Neural progenitor cell (in vitro differentiated cells): ENCODE measurements around the gene CSF3R. TPM values are rescaled to one million over a fixed set of nuclear protein-coding genes. Genes with fewer than 3 reads are reported as not detected.
"Not testable (repeated sequence)": the region's sequence is repeated elsewhere in the genome, so short reads cannot be mapped to it uniquely, and the experiment has no call there.

Experiments
- DNase-seq: peaks from one replicate; pipeline ENCODE4 v3.0.0-alpha.2; 2016; ENCODE audit warnings: low spot score
- H2AFZ ChIP-seq: fragments of 200-600 bp; sonication (generic); replicated peaks from 2 replicates; pipeline ENCODE4 v1.6.1; 2016; ENCODE audit warnings: antibody characterized with exemption
- H3F3A ChIP-seq: fragments of 200-600 bp; sonication (generic); 2 replicates; pipeline ENCODE4 v1.6.1; 2016; ENCODE audit warnings: antibody characterized with exemption, low read depth
- H3K27ac ChIP-seq: fragments of 200-600 bp; sonication (generic); 2 replicates; pipeline ENCODE4 v1.5.1; 2016; ENCODE audit warnings: mild to moderate bottlenecking
- H3K27me3 ChIP-seq: fragments of 200-600 bp; sonication (generic); 2 replicates; pipeline ENCODE4 v1.6.1; 2016; ENCODE audit warnings: mild to moderate bottlenecking, moderate library complexity
- H3K36me3 ChIP-seq: fragments of 200-600 bp; sonication (generic); 2 replicates; pipeline ENCODE4 v1.5.1; 2016
- H3K4me1 ChIP-seq: fragments of 200-600 bp; sonication (generic); 2 replicates; pipeline ENCODE4 v1.6.1; 2016; ENCODE audit warnings: mixed run types
- H3K4me2 ChIP-seq: fragments of 200-600 bp; sonication (generic); 2 replicates; pipeline ENCODE4 v1.6.1; 2016
- H3K4me3 ChIP-seq: fragments of 200-600 bp; sonication (generic); 2 replicates; pipeline ENCODE4 v1.5.1; 2016
- H3K79me2 ChIP-seq: fragments of 200-600 bp; sonication (generic); 2 replicates; pipeline ENCODE4 v1.6.1; 2016; ENCODE audit warnings: low read depth
- H3K9ac ChIP-seq: fragments of 200-600 bp; sonication (generic); 2 replicates; pipeline ENCODE4 v1.6.1; 2016
- H3K9me3 ChIP-seq: fragments of 200-600 bp; sonication (generic); 2 replicates; pipeline ENCODE4 v1.5.1; 2016; ENCODE audit warnings: low read depth
- H4K20me1 ChIP-seq: fragments of 200-600 bp; sonication (generic); 2 replicates; pipeline ENCODE4 v1.6.1; 2016; ENCODE audit warnings: low read depth
- H3K27ac Mint-ChIP-seq: 3 replicates; pipeline ENCODE4 v1.8.0; 2021; ENCODE audit warnings: mixed read lengths
- H3K27me3 Mint-ChIP-seq: 2 replicates; pipeline ENCODE4 v1.8.0; 2022; ENCODE audit warnings: low read depth, mild to moderate bottlenecking, inconsistent platforms, moderate library complexity, mixed read lengths; ENCODE audit not compliant: insufficient read depth
- H3K36me3 Mint-ChIP-seq: 3 replicates; pipeline ENCODE4 v1.8.0; 2021; ENCODE audit warnings: mixed read lengths
- H3K4me1 Mint-ChIP-seq: 3 replicates; pipeline ENCODE4 v1.8.0; 2021; ENCODE audit warnings: mixed read lengths
- H3K4me3 Mint-ChIP-seq: 3 replicates; pipeline ENCODE4 v1.8.0; 2021; ENCODE audit warnings: mild to moderate bottlenecking, moderate library complexity, mixed read lengths
- H3K9me3 Mint-ChIP-seq: 3 replicates; pipeline ENCODE4 v1.8.0; 2020; ENCODE audit warnings: mixed read lengths
- CTCF ChIP-seq: fragments of 200-600 bp; sonication (generic); IDR thresholded peaks from 2 replicates; pipeline ENCODE4 v1.5.1; 2017; ENCODE audit warnings: antibody characterized with exemption, mild to moderate bottlenecking
- EZH2 ChIP-seq: fragments of 200-600 bp; sonication (generic); IDR thresholded peaks from 2 replicates; pipeline ENCODE4 v1.6.1; 2017; ENCODE audit warnings: antibody characterized with exemption, mild to moderate bottlenecking, moderate library complexity
- EZH2phosphoT487 ChIP-seq: fragments of 200-600 bp; sonication (generic); IDR thresholded peaks from 2 replicates; pipeline ENCODE4 v1.6.1; 2017; ENCODE audit warnings: antibody characterized with exemption
- total RNA-seq: library from RNA; depleted of rRNA; stranded (reverse); fragments of >200 nt; gene quantifications from 2 replicates; pipeline ENCODE4 v1.2.3, GENCODE V29; 2015; ENCODE audit warnings: low replicate concordance

The CSF3R gene
- total RNA-seq, 1 donor from 2014 or later, result not detected

DNA sequence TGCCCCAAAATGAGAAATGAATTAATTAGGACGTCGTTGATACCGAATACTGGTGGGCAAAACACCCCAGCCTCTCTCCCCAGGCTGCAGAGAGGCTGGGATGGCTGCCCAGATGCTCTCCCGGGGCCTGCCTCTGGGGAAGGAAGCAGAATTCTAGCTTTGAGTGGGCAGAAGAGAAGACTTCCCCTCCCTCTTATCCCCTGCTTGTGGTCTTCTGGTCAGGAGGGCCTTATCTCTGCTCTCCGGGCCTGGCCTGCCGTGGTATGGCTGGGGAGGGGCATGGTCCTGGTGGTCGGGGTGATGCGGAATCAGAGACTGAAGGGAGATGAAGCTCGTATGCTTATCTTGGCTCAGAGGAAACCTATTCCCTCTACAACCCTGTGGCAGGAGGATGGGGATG is 9.8 kb upstream of the CSF3R start:
- Histone ChIP-seq H3K4me1 (no peaks in the 10 kb centered on the region), H3K36me3 (no peaks in the 10 kb centered on the region), H3K27me3 (peaks cover 4% of the 10 kb centered on the region), H3K4me2 (no peak overlapping the region), H4K20me1 (no peaks in the 10 kb centered on the region), H3K9me3 (no peaks in the 10 kb centered on the region), H3K9ac (no peak overlapping the region), H3K79me2 (no peaks in the 10 kb centered on the region), H3F3A (no peaks in the 10 kb centered on the region), H2AFZ (no peak overlapping the region), H3K27ac (no peak overlapping the region), H3K4me3 (no peak overlapping the region)
- Mint-ChIP-seq H3K4me3 (no peak overlapping the region), H3K9me3 (no peaks in the 10 kb centered on the region), H3K4me1 (no peaks in the 10 kb centered on the region), H3K27ac (no peak overlapping the region), H3K27me3 (peaks cover 5% of the 10 kb centered on the region), H3K36me3 (no peaks in the 10 kb centered on the region)
- DNase-seq, result no peak
- no peak for TF ChIP-seq EZH2phosphoT487
- no peak for TF ChIP-seq CTCF
- no peak for TF ChIP-seq EZH2

GRCh38 chr1:36489258-36490051 is 6.7 kb upstream of the CSF3R start:
- H3K9me3 ChIP-seq, DNase-seq, H4K20me1 ChIP-seq, H3K27me3 Mint-ChIP-seq, H2AFZ ChIP-seq, H3K4me2 ChIP-seq, H3K27ac Mint-ChIP-seq, H3K27ac ChIP-seq, H3K9me3 Mint-ChIP-seq, H3K4me1 Mint-ChIP-seq, H3K4me1 ChIP-seq, H3K4me3 ChIP-seq, H3K79me2 ChIP-seq, H3F3A ChIP-seq, H3K27me3 ChIP-seq, H3K9ac ChIP-seq, H3K36me3 ChIP-seq, H3K36me3 Mint-ChIP-seq, H3K4me3 Mint-ChIP-seq: not testable (repeated sequence)

DNA sequence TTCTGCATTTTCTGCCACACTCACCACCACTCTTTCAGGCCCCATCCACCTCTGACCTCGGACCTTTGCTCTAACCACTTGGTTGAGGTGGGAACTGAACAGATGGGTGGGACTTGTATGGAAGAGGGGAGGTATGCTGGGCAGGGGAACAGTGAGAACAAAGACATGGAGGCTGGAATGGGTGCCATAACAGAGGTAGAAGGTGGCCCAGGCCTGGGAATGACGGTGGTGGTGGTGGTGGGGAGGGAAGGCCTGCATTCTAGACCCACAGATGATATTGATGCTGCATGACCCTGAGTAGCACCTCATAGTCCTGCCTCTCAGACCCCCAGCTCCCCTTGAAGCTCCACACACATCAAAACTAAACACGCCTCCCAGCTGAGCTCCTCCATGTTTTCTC is 5.2 kb upstream of the CSF3R start:
- no peak overlapping the region for H2AFZ ChIP-seq
- no peak for DNase-seq
- peaks cover 2% of the 10 kb centered on the region for H3K27me3 Mint-ChIP-seq
- peak overlapping the region; percentile 43 for H3K27ac Mint-ChIP-seq
- H3K36me3 Mint-ChIP-seq, result no peaks in the 10 kb centered on the region
- H3K27me3 ChIP-seq, result no peaks in the 10 kb centered on the region
- no peaks in the 10 kb centered on the region for H3K79me2 ChIP-seq
- no peaks in the 10 kb centered on the region for H3K9me3 ChIP-seq
- H3K4me1 ChIP-seq, result peaks cover 2% of the 10 kb centered on the region
- H3F3A ChIP-seq, result peaks cover 7% of the 10 kb centered on the region
- H3K27ac ChIP-seq, result no peak overlapping the region
- TF ChIP-seq EZH2phosphoT487 (no peak), CTCF (no peak), EZH2 (no peak)
- no peaks in the 10 kb centered on the region for H4K20me1 ChIP-seq
- no peaks in the 10 kb centered on the region for H3K9me3 Mint-ChIP-seq
- no peak overlapping the region for H3K4me2 ChIP-seq
- H3K4me1 Mint-ChIP-seq, result peaks cover 2% of the 10 kb centered on the region
- no peak overlapping the region for H3K4me3 ChIP-seq
- H3K4me3 Mint-ChIP-seq, result no peak overlapping the region
- H3K9ac ChIP-seq, result no peak overlapping the region
- no peaks in the 10 kb centered on the region for H3K36me3 ChIP-seq

- H3K27ac Mint-ChIP-seq, H3K79me2 ChIP-seq, H2AFZ ChIP-seq, H3K36me3 Mint-ChIP-seq, H3K4me3 ChIP-seq, H3K27me3 Mint-ChIP-seq, H3K4me3 Mint-ChIP-seq, H3K9me3 ChIP-seq, H3K27ac ChIP-seq, H3F3A ChIP-seq, H3K27me3 ChIP-seq, H3K4me1 ChIP-seq, H3K4me1 Mint-ChIP-seq, H4K20me1 ChIP-seq, H3K9ac ChIP-seq, H3K4me2 ChIP-seq, H3K9me3 Mint-ChIP-seq, DNase-seq, H3K36me3 ChIP-seq: not testable (repeated sequence)
Observed at GRCh38 chr1:36487336-36487725, 4.6 kb upstream of the CSF3R start.
